HK-2 (cell line): Measurements from ENCODE around the gene YWHAE.
A peak's percentile ranks its signal among the peaks of the same experiment; 100 is the strongest.
"Not testable (repeated sequence)": the region's sequence is repeated elsewhere in the genome, so short reads cannot be mapped to it uniquely, and the experiment has no call there.

Experiments
- DNase-seq: peaks from one replicate; pipeline ENCODE4 v3.0.0-alpha.2; 2018; ENCODE audit not compliant: unreplicated experiment

The YWHAE gene

DNA sequence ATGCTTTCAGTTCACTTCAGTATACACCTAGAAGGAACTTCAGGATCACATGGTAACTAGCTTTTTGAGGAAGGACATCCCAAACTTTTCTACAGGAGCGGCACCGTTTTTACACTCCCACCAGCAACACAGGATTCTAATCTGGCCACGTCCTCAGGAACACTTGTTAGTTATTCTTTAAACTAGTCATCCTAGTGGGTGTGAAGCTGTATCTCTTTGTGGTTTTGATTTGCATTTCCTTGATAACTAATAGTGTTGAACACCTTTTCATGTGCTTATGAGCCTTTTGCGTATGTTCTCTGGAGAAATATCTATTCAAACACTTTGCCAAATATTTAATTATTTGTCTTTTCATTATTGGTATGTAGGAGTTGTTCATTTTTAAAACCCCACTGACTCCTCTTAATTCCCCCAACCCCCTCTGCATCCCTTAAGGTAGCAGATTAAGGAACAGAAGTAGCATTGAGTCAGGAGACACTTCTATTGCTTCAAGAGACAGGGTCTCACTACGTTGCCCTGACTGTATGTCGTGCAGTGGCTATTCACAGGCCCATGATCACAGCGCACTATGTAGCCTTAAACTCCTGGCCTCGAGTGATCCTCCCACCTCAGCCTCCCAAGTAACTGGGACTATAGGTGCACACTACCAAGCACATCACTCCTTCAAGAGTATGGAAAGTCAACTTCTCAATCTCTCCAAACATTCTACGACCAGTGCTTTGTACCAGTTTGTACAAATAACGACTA, 25.4 kb downstream of the YWHAE start:
- DNase-seq, result no peak

GRCh38 chr17:1373707-1374237, 26.2 kb downstream of the YWHAE start:
- DNase-seq, result no peak

- no peak for DNase-seq
Observed at GRCh38 chr17:1372618-1373017, 27.4 kb downstream of the YWHAE start.

DNA sequence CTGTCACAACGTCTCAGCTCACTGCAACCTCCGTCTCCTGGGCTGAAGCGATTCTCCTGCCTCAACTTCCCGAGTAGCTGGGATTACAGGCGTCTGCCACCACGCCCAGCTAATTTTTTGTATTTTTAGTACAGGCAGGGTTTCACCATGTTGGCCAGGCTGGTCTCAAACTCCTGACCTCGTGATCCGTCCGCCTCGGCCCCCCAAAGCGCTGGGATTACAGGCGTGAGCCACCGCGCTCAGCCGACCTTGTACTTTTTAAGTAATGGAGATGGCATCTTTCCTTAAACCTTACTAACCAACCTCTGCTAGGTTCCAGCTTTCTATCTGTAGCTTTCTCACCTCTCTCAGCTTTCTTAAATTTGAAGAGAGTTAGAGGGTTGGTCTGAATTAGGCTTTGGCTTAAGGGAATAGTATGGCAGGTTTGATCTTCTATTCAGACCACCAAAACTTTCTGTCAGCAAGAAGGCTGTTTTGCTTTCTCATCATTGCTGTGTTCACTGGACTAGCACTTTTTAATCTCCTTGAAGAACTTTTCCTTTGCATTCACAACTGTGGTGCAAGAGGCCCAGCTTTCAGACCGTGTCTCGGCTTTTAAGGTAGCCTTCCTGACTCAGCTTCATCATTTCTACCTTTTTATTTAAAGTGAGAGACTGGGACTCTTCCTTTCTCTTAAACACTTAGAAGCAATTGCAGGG, 28.0 kb downstream of the YWHAE start:
- no peak for DNase-seq

- no peak for DNase-seq
Observed at GRCh38 chr17:1368588-1368987, 31.4 kb downstream of the YWHAE start.

DNA sequence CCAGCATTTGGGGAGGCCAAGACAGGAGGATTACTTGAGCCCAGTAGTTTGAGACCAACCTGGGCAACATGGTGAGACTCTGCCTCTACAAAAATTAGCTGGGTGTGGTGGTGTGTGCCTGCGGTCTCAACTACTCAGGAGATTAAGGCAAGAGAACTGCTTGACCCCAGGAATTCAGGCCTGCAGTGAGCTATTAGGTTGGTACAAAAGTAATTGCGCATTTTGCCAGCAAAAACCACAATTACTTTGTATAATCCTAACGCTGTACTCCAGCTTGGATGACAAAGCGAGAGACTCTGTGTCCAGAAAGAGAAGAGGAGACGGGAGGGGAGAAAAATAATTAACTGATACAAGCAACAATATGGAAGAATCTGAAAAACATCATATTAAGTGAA, 32.7 kb downstream of the YWHAE start:
- DNase-seq, result no peak

GRCh38 chr17:1366234-1366633, 33.8 kb downstream of the YWHAE start:
- DNase-seq, result no peak

GRCh38 chr17:1365445-1366039, 34.5 kb downstream of the YWHAE start:
- peak; percentile 53 for DNase-seq

DNA sequence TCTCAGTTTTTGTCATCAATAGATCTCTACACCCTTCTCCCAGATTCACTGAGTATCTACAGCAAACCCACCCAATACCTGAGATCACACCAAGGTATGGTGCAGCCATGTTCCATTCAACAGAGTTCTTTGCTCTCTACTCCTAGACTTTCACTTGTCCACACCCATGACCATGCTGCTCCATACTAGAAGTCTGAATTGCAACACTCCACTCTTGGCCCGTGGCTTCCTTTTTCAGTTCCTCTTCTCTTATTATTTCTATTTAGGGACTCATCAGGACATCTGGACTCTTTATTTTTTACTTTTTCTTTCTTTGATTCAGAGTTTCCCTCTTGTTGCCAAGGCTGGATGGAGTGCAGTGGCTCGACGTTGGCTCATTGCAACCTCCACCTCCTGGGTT, 37.1 kb downstream of the YWHAE start:
- DNase-seq, result no peak

DNA sequence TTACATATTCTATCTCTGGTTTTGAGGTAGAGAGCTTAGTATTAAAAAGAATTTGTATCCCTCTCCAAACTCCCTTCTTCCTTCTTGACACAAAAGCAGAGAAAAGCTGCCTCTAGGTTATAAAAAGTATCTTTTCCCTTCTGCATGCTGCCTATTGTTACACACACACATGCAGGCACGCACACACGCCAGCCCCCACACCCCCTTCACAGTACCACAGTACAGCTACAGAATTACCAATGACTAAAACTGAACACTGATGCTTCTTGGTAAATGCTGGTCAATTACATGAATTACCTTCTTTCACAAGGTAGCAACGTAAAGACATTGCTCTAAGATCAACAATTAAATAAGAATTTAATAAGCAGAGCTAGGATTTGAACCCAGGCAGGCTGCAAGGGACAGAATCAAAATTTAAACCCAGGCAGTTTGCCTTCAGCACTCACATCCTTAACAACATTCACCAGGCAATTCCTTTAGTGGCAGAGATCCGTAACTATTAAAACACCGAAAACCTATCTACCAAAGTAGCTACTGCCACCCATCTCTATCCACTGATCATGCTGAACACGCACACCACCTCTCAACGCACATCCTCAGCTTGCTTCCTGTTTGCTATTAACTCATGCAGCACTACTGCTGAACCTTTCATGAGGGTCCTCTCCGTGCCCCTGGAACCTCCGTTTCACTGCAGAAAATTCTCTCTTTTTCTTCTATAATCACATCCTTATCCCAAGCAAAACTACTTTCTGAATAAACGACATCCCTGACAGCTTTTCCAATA, 37.8 kb downstream of the YWHAE start:
- no peak for DNase-seq

DNA sequence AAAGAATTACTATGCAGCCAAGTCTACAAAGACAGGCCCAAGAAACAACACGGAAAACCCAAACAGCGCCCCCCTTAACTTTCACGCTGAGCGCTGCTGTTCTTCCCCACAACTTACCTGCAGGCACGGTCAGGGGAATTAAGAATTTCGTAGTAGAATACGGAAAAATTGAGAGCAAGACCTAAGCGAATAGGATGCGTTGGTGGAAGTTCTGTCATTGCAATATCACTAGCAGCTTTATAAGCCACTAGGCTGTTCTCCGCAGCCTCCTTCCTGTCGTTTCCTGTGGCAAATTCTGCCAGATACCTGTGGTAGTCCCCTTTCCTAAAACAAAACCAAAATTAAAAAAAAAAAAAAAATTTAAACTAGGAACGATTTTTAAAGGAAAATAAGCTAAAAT, 39.0 kb downstream of the YWHAE start:
- no peak for DNase-seq

- DNase-seq, result not testable (repeated sequence)
Observed at GRCh38 chr17:1360315-1360714, 39.7 kb downstream of the YWHAE start.

GRCh38 chr17:1354030-1354429, 46.0 kb downstream of the YWHAE start:
- no peak for DNase-seq

- DNase-seq, result not testable (repeated sequence)
Observed at GRCh38 chr17:1352530-1352929, 47.5 kb downstream of the YWHAE start.

GRCh38 chr17:1351971-1352370, 48.1 kb downstream of the YWHAE start:
- DNase-seq, result no peak

DNA sequence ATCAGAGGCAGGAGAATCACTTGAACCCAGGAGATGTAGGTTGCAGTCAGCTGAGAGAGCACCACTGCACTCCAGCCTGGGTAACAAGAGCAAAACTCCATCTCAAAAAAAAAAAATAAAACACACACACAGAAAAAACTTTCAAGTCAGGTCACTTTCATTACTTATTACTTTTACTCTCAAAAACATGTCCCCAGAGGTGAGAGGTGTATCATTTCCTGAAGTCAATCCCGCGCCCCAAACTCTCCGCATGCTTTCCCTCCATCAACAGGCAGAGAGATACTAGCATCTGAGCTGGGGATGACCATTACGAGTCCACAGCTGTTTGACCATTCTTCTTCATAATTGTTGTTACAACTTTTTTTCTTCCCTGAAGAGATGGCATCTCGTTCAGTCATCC, 48.7 kb downstream of the YWHAE start:
- DNase-seq, result no peak

GRCh38 chr17:1347589-1348323, 52.3 kb downstream of the YWHAE start:
- DNase-seq, result no peak

DNA sequence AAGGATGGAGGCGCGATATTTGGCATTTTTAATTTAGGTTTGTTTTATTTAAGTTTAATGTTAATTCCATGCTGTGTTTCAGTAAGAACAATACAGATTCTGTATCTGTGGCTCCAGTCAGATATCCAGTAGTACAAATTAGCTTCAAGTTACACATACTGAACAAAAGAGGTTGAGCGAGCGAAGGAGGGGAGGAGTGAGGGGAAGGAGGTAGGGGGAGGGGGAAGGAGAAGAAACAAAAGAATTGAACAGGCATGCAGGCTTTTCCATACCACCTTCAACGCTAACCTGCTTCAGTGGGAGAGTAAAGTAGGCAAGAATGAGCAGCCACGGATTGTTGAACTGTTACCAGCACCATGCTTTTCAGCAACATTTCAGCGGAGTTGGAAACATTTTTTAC, 55.5 kb downstream of the YWHAE start:
- DNase-seq, result no peak

DNA sequence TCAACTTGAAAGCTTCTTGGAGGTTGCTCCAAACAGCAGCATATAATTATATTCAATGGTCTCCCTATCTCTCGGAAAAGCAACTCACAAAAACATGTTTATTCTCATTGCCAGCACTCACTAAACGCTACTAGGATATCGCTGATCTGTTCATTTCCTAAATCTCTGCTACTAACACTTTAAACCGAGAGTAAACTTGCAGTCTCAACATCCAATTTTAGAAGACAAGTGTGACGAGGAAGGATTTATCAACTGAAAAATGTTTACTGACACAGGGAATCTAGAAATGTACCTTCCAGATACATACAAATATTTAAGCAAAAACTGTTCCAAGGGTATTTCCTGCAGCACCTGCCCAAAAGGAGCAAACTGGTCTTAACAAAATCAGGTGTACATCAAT, 56.5 kb downstream of the YWHAE start:
- DNase-seq, result no peak

DNA sequence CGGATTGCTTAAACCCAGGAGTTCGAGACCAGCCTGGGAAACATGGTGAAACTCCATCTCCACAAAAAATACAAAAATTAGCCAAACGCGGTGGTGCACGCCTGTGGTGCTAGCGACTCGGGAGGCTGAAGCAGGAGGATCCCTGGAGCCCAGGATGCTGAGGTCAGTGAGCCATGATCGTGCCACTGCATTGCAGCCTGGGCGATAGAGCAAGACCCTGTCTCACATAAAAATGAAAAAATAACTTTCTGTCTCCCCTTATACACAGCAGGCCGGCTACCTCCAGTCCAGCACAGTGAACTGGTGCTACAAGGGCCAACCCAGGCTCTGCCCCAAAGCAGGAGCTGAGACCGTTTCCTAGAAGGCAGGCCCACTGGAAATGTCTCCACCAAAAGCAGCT, 59.7 kb downstream of the YWHAE start:
- no peak for DNase-seq

GRCh38 chr17:1331708-1332107, 68.3 kb downstream of the YWHAE start:
- DNase-seq, result no peak
